Mesenchymal stem cell (in vitro differentiated cells and primary cell): ENCODE results near the gene UGT2B28.
"Not testable (repeated sequence)": the region's sequence is repeated elsewhere in the genome, so short reads cannot be mapped to it uniquely, and the experiment has no call there.

ENCODE experiments used
- DNase-seq: peaks from one replicate; pipeline ENCODE4 v3.0.0-alpha.2; 2013
- H2AFZ ChIP-seq: one replicate; pipeline ENCODE4 v1.6.1; 2013; ENCODE audit warnings: low read depth, mild to moderate bottlenecking, control low read depth, inconsistent platforms, low read length, moderate library complexity
- H2AK5ac ChIP-seq: 2 replicates; pipeline ENCODE4 v1.6.1; 2013; ENCODE audit warnings: low read length, moderate library complexity, mild to moderate bottlenecking, inconsistent platforms; ENCODE audit not compliant: severe bottlenecking
- H2BK120ac ChIP-seq: one replicate; pipeline ENCODE4 v1.6.1; 2013; ENCODE audit warnings: low read depth, mild to moderate bottlenecking, inconsistent platforms, low read length, moderate library complexity
- H2BK12ac ChIP-seq, 2 experiments: one replicate each; pipeline ENCODE4 v1.6.1; 2013; ENCODE audit warnings: inconsistent platforms in 2 of 2, low read length in 2 of 2, mild to moderate bottlenecking in 2 of 2, moderate library complexity in 2 of 2, control low read depth in 1 of 2
- H2BK15ac ChIP-seq: one replicate; pipeline ENCODE4 v1.6.1; 2013; ENCODE audit warnings: mild to moderate bottlenecking, low read depth, inconsistent platforms; ENCODE audit not compliant: poor library complexity, severe bottlenecking
- H2BK5ac ChIP-seq: 2 replicates; pipeline ENCODE4 v1.6.1; 2013; ENCODE audit warnings: low read depth, mild to moderate bottlenecking, low read length, control low read depth, inconsistent platforms; ENCODE audit not compliant: poor library complexity, severe bottlenecking
- H3K14ac ChIP-seq, 2 experiments: one replicate each; pipeline ENCODE4 v1.6.1; 2013; ENCODE audit warnings: inconsistent platforms in 2 of 2, low read length in 2 of 2, control low read depth in 1 of 2, mild to moderate bottlenecking in 1 of 2, moderate library complexity in 1 of 2
- H3K18ac ChIP-seq, 2 experiments: one replicate each; pipeline ENCODE4 v1.6.1; 2013; ENCODE audit warnings: inconsistent platforms in 2 of 2, low read length in 2 of 2, control low read depth in 1 of 2, low read depth in 1 of 2, mild to moderate bottlenecking in 1 of 2
- H3K23ac ChIP-seq, 2 experiments: one replicate each; pipeline ENCODE4 v1.6.1; 2013; ENCODE audit warnings: inconsistent platforms in 2 of 2, low read length in 2 of 2, mild to moderate bottlenecking in 2 of 2, moderate library complexity in 2 of 2, control low read depth in 1 of 2
- H3K27ac ChIP-seq: 2 replicates; pipeline ENCODE4 v1.5.1; 2013; ENCODE audit warnings: mild to moderate bottlenecking, moderate library complexity, low read length, control low read depth, inconsistent platforms; ENCODE audit not compliant: poor library complexity, severe bottlenecking
- H3K27me3 ChIP-seq, 2 experiments: 2 replicates each; pipeline versions ENCODE4 v1.6.1 to v1.7.0; 2013; ENCODE audit warnings: low read length in 2 of 2, mild to moderate bottlenecking in 2 of 2, moderate library complexity in 2 of 2, control low read depth in 1 of 2, inconsistent platforms in 1 of 2; ENCODE audit not compliant: control insufficient read depth in 1 of 2, insufficient read depth in 1 of 2
- H3K36me3 ChIP-seq, 2 experiments: 2 replicates each; pipeline versions ENCODE4 v1.6.1 to v1.7.0; 2013; ENCODE audit warnings: low read length in 2 of 2, control low read depth in 1 of 2, inconsistent platforms in 1 of 2, low read depth in 1 of 2, mild to moderate bottlenecking in 1 of 2; ENCODE audit not compliant: insufficient read depth in 2 of 2, control insufficient read depth in 1 of 2
- H3K4ac ChIP-seq, 2 experiments: one replicate each; pipeline ENCODE4 v1.6.1; 2013; ENCODE audit warnings: inconsistent platforms in 2 of 2, low read length in 2 of 2, mild to moderate bottlenecking in 2 of 2, moderate library complexity in 2 of 2, control low read depth in 1 of 2, low read depth in 1 of 2
- H3K4me1 ChIP-seq: 2 replicates; pipeline ENCODE4 v1.6.1; 2013; ENCODE audit warnings: low read depth, low read length, control low read depth; ENCODE audit not compliant: control insufficient read depth, insufficient read depth
- H3K4me2 ChIP-seq: 2 replicates; pipeline ENCODE4 v1.6.1; 2013; ENCODE audit warnings: low read length, mild to moderate bottlenecking, inconsistent platforms; ENCODE audit not compliant: poor library complexity, severe bottlenecking
- H3K4me3 ChIP-seq, 2 experiments: 2 replicates each; pipeline versions ENCODE4 v1.5.1 to v1.7.0; 2013; ENCODE audit warnings: low read length in 2 of 2, mild to moderate bottlenecking in 2 of 2, control low read depth in 1 of 2, low read depth in 1 of 2; ENCODE audit not compliant: insufficient read depth in 1 of 2
- H3K79me1 ChIP-seq: replicated peaks from 2 replicates; pipeline ENCODE4 v1.6.1; 2013; ENCODE audit warnings: mild to moderate bottlenecking, control low read depth, low read length, inconsistent platforms; ENCODE audit not compliant: poor library complexity, severe bottlenecking
- H3K9ac ChIP-seq: 2 replicates; pipeline ENCODE4 v1.7.0; 2013; ENCODE audit warnings: mild to moderate bottlenecking, low read length, moderate library complexity
- H3K9me3 ChIP-seq: 2 replicates; pipeline ENCODE4 v1.7.0; 2013; ENCODE audit warnings: mild to moderate bottlenecking, low read length; ENCODE audit not compliant: control insufficient read depth
- H4K8ac ChIP-seq: one replicate; pipeline ENCODE4 v1.6.1; 2013; ENCODE audit warnings: inconsistent platforms, mild to moderate bottlenecking, low read length, moderate library complexity
- H4K91ac ChIP-seq: one replicate; pipeline ENCODE4 v1.6.1; 2013; ENCODE audit warnings: mild to moderate bottlenecking, low read length, inconsistent platforms
- WGBS: methylation state at CpG from one replicate; pipeline ENCODE4 v1.1.7; 2013; ENCODE audit warnings: mixed read lengths; 5-methylcytosine and 5-hydroxymethylcytosine counted together

UGT2B28 gene

GRCh38 chr4:69323284-69323683 is 43.0 kb downstream of the UGT2B28 start:
- Histone ChIP-seq H2BK120ac (no peak overlapping the region), H3K27me3 (no peaks in the 10 kb centered on the region), H3K23ac (no peak overlapping the region), H2BK12ac (no peak overlapping the region), H3K18ac (no peak overlapping the region), H3K9me3 (no peaks in the 10 kb centered on the region), H2AFZ (no peak overlapping the region), H3K4me3 (no peak overlapping the region), H3K4me2 (no peak overlapping the region), H3K27ac (no peak overlapping the region), H3K36me3 (no peaks in the 10 kb centered on the region), H4K91ac (no peak overlapping the region), H2AK5ac (no peak overlapping the region), H3K4me1 (peaks cover 11% of the 10 kb centered on the region), H3K79me1 (no peaks in the 10 kb centered on the region), H4K8ac (no peak overlapping the region), H2BK15ac (no peak overlapping the region), H3K4ac (no peak overlapping the region), H3K14ac (no peak overlapping the region), H2BK5ac (no peak overlapping the region), H3K9ac (no peak overlapping the region)
- WGBS, result 98% methylated on average over 2 of the region's 2 CpGs
- no peak for DNase-seq

GRCh38 chr4:69330345-69331047 is 50.2 kb downstream of the UGT2B28 start:
- Histone ChIP-seq H3K4me1 (no peaks in the 10 kb centered on the region), H2AFZ (no peak overlapping the region), H2BK15ac (no peak overlapping the region), H3K27me3 (no peaks in the 10 kb centered on the region), H3K14ac (no peak overlapping the region), H2BK5ac (no peak overlapping the region), H3K23ac (no peak overlapping the region), H2AK5ac (no peak overlapping the region), H3K4ac (no peak overlapping the region), H3K4me3 (no peak overlapping the region), H2BK12ac (no peak overlapping the region), H3K4me2 (no peak overlapping the region), H3K36me3 (no peaks in the 10 kb centered on the region), H3K27ac (no peak overlapping the region), H4K91ac (no peak overlapping the region), H2BK120ac (no peak overlapping the region), H3K79me1 (no peaks in the 10 kb centered on the region), H3K9ac (no peak overlapping the region), H3K18ac (no peak overlapping the region), H3K9me3 (no peaks in the 10 kb centered on the region), H4K8ac (no peak overlapping the region)
- no peak for DNase-seq
- WGBS, result 97% methylated on average over 3 of the region's 4 CpGs

- not testable (repeated sequence) for H3K36me3 ChIP-seq, H2BK15ac ChIP-seq, H3K9me3 ChIP-seq, H3K4me2 ChIP-seq, H2AFZ ChIP-seq, DNase-seq, H3K4ac ChIP-seq, H3K4me3 ChIP-seq, H3K9ac ChIP-seq, H2BK120ac ChIP-seq, H2BK12ac ChIP-seq, H4K91ac ChIP-seq, H3K27me3 ChIP-seq, H4K8ac ChIP-seq, H3K4me1 ChIP-seq, H3K18ac ChIP-seq, H2AK5ac ChIP-seq, H3K79me1 ChIP-seq, H2BK5ac ChIP-seq, H3K23ac ChIP-seq, H3K14ac ChIP-seq
- peak overlapping the region; percentile 47 for H3K27ac ChIP-seq
- WGBS, result 92% methylated on average over 2 of the region's 2 CpGs
These were observed 51.0 kb downstream of the UGT2B28 start for GRCh38 chr4:69331304-69331703.

- H3K27ac ChIP-seq, H3K4ac ChIP-seq, H3K23ac ChIP-seq, H3K14ac ChIP-seq, H2BK15ac ChIP-seq, H3K4me2 ChIP-seq, H3K27me3 ChIP-seq, H2AK5ac ChIP-seq, H2BK120ac ChIP-seq, H3K9me3 ChIP-seq, H2BK5ac ChIP-seq, H3K18ac ChIP-seq, H3K79me1 ChIP-seq, H3K4me3 ChIP-seq, H4K91ac ChIP-seq, H3K4me1 ChIP-seq, H3K36me3 ChIP-seq, H2BK12ac ChIP-seq, H4K8ac ChIP-seq, H2AFZ ChIP-seq, H3K9ac ChIP-seq: not testable (repeated sequence)
- DNase-seq, result peak; percentile 21
These were observed 55.2 kb downstream of the UGT2B28 start for GRCh38 chr4:69335485-69335884.
